DND-41 (cell line): ENCODE results near the gene PRC1.

Experiments used
- EZH2 ChIP-seq: IDR thresholded peaks from 3 replicates; pipeline ENCODE4 v1.6.1; 2012; ENCODE audit warnings: borderline replicate concordance, low read depth, mild to moderate bottlenecking, moderate library complexity, low read length, inconsistent platforms; ENCODE audit not compliant: severe bottlenecking
- TF ChIP-seq, protein P1 (sequence below): IDR thresholded peaks from 2 replicates; pipeline ENCODE4 v1.5.1; 2012; ENCODE audit warnings: borderline replicate concordance, low read length, moderate library complexity, mild to moderate bottlenecking; ENCODE audit not compliant: poor library complexity, severe bottlenecking; ENCODE audit errors: extremely low read depth

GRCh38 chr15:91027677-91028076 lies 33.3 kb upstream of the PRC1 start:
- TF ChIP-seq EZH2, result no peak
- TF ChIP-seq, protein P1, sequence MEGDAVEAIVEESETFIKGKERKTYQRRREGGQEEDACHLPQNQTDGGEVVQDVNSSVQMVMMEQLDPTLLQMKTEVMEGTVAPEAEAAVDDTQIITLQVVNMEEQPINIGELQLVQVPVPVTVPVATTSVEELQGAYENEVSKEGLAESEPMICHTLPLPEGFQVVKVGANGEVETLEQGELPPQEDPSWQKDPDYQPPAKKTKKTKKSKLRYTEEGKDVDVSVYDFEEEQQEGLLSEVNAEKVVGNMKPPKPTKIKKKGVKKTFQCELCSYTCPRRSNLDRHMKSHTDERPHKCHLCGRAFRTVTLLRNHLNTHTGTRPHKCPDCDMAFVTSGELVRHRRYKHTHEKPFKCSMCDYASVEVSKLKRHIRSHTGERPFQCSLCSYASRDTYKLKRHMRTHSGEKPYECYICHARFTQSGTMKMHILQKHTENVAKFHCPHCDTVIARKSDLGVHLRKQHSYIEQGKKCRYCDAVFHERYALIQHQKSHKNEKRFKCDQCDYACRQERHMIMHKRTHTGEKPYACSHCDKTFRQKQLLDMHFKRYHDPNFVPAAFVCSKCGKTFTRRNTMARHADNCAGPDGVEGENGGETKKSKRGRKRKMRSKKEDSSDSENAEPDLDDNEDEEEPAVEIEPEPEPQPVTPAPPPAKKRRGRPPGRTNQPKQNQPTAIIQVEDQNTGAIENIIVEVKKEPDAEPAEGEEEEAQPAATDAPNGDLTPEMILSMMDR, result no peak
